ENCODE measurements around the gene ME2.
"Not testable (repeated sequence)": the region's sequence is repeated elsewhere in the genome, so short reads cannot be mapped to it uniquely, and the experiment has no call there.

Gene ME2

GRCh38 chr18:50935493-50936191 lies 56.7 kb downstream of the ME2 start:
- no peak for TF ChIP-seq CTCF (IDR thresholded peaks at IDR 0.05; ENCODE audit: low read depth, low read length, missing control alignments)
- DNase-seq (ENCODE audit: extremely low read depth, low read depth): no peak

GRCh38 chr18:50937183-50937582 lies 58.3 kb downstream of the ME2 start:
- no peak for TF ChIP-seq CTCF (IDR thresholded peaks at IDR 0.05; ENCODE audit: low read depth, low read length, missing control alignments)
- no peak overlapping the region for H3K4me3 ChIP-seq (replicated peaks; ENCODE audit: low read depth, low read length)
- DNase-seq (ENCODE audit: extremely low read depth, low read depth): no peak

More at GRCh38 chr18:50935493-50936191, 56.7 kb downstream of the ME2 start:
- H3K4me3 ChIP-seq (replicated peaks; ENCODE audit: low read depth, low read length): no peak overlapping the region

GRCh38 chr18:50938912-50939311 lies 60.0 kb downstream of the ME2 start:
- H3K4me3 ChIP-seq (replicated peaks; ENCODE audit: low read depth, low read length): no peak overlapping the region
- DNase-seq (ENCODE audit: extremely low read depth, low read depth): no peak
- no peak for TF ChIP-seq CTCF (IDR thresholded peaks at IDR 0.05; ENCODE audit: low read depth, low read length, missing control alignments)

- H3K4me3 ChIP-seq (replicated peaks; ENCODE audit: low read depth, low read length): no peak overlapping the region
- TF ChIP-seq CTCF (IDR thresholded peaks at IDR 0.05; ENCODE audit: low read depth, low read length, missing control alignments): no peak
- no peak for DNase-seq (ENCODE audit: extremely low read depth, low read depth)
Observed at GRCh38 chr18:50944245-50944932, 65.5 kb downstream of the ME2 start.

- H3K4me3 ChIP-seq (replicated peaks; ENCODE audit: low read depth, low read length); DNase-seq (ENCODE audit: extremely low read depth, low read depth): not testable (repeated sequence)
Observed at GRCh38 chr18:50945918-50946317, 67.0 kb downstream of the ME2 start.

GRCh38 chr18:50947899-50948298 lies 69.0 kb downstream of the ME2 start:
- H3K4me3 ChIP-seq (replicated peaks; ENCODE audit: low read depth, low read length): no peak overlapping the region
- no peak for DNase-seq (ENCODE audit: extremely low read depth, low read depth)
- TF ChIP-seq CTCF (IDR thresholded peaks at IDR 0.05; ENCODE audit: low read depth, low read length, missing control alignments): no peak

- no peak for TF ChIP-seq CTCF (IDR thresholded peaks at IDR 0.05; ENCODE audit: low read depth, low read length, missing control alignments)
- no peak for DNase-seq (ENCODE audit: extremely low read depth, low read depth)
- H3K4me3 ChIP-seq (replicated peaks; ENCODE audit: low read depth, low read length): no peak overlapping the region
Observed at GRCh38 chr18:50949185-50949584, 70.3 kb downstream of the ME2 start.
